Muscle layer of duodenum (tissue), 2 donors: Measurements from ENCODE around the gene ARFGEF2.

Experiments used
- H3K27ac ChIP-seq: one replicate; pipeline ENCODE4 v1.7.0; 2013; ENCODE audit warnings: mild to moderate bottlenecking, low read length
- H3K27me3 ChIP-seq: one replicate; pipeline ENCODE4 v1.7.0; 2013; ENCODE audit warnings: low read depth, mild to moderate bottlenecking, control low read depth, low read length
- H3K36me3 ChIP-seq, 2 donors: one replicate each; pipeline ENCODE4 v1.7.0; 2013; ENCODE audit warnings: low read length in 2 of 2, control low read depth in 1 of 2, mild to moderate bottlenecking in 1 of 2; ENCODE audit not compliant: insufficient read depth in 2 of 2, control insufficient read depth in 1 of 2
- H3K4me1 ChIP-seq, 2 donors: one replicate each; pipeline ENCODE4 v1.7.0; 2013; ENCODE audit warnings: low read length in 2 of 2, mild to moderate bottlenecking in 2 of 2, control low read depth in 1 of 2, moderate library complexity in 1 of 2; ENCODE audit not compliant: insufficient read depth in 2 of 2, control insufficient read depth in 1 of 2
- H3K4me3 ChIP-seq, 2 donors: one replicate each; pipeline ENCODE4 v1.7.0; 2013; ENCODE audit warnings: low read length in 2 of 2, low read depth in 1 of 2, mild to moderate bottlenecking in 1 of 2
- H3K9me3 ChIP-seq, 2 donors: one replicate each; pipeline ENCODE4 v1.7.0; 2013; ENCODE audit warnings: low read length in 2 of 2, control low read depth in 1 of 2, mild to moderate bottlenecking in 1 of 2; ENCODE audit not compliant: control insufficient read depth in 1 of 2
- donor health status: healthy.

ARFGEF2 gene

DNA sequence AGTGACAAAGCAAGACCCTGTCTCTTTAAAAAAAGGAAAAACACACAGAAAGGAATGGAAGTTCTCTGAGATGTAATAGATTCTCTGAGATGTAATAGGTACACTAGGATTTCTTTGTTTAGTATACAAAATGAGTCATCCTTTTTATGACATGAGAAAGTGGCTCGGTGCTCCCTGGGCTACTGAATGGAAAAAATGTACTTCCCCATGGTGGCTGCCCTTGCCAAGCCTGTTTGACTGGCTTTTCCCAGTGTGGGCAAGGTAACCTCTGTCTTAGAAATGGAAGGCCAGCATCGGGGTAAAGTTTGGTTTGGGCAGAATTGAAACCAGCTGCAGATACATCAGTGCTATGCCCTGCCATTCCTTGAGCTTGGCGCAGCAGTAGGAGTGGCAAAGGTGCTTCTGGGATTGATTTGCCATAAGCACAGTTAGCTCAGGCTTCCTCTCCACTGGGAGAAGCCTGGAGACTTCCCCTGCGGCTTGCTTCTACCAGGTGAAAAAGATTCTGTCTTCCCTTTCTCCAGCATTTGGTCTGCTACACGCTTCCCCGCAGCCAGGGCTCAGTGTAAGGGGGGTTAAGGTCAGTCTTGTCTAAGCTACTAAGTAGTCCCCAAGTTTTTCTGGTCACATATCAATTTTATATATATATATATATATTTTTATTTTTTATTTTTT is 24.5 kb downstream of the ARFGEF2 start:
- Histone ChIP-seq H3K36me3 (peaks cover 45 to 57% of the 10 kb centered on the region in 2 donors), H3K4me3 (no peak overlapping the region), H3K27me3 (no peaks in the 10 kb centered on the region), H3K4me1 (no peaks in the 10 kb centered on the region), H3K27ac (no peak overlapping the region), H3K9me3 (no peaks in the 10 kb centered on the region)

DNA sequence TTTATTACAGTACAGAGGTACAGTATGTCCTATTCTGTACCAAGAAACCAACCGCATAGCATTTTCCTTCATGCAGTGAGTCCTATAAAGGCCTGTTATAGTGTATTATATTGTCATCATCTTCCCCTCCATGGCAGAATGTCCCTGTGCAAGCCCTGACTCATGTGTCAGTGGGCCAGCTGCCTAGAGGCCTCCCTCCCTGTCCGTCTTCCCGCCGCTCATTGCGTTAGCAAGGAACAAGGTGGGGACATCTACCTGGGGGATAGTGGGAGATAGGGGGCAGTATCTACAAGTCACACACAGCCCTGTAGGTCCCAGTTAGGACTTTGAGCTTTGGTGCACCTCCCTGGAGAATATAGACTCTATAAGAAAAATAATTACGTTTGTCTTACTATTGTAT is 27.1 kb downstream of the ARFGEF2 start:
- H3K4me3 ChIP-seq: no peak overlapping the region
- H3K27me3 ChIP-seq: no peaks in the 10 kb centered on the region
- no peaks in the 10 kb centered on the region for H3K4me1 ChIP-seq
- no peak overlapping the region for H3K27ac ChIP-seq
- H3K36me3 ChIP-seq: peaks cover 49 to 63% of the 10 kb centered on the region in 2 donors
- no peaks in the 10 kb centered on the region for H3K9me3 ChIP-seq

DNA sequence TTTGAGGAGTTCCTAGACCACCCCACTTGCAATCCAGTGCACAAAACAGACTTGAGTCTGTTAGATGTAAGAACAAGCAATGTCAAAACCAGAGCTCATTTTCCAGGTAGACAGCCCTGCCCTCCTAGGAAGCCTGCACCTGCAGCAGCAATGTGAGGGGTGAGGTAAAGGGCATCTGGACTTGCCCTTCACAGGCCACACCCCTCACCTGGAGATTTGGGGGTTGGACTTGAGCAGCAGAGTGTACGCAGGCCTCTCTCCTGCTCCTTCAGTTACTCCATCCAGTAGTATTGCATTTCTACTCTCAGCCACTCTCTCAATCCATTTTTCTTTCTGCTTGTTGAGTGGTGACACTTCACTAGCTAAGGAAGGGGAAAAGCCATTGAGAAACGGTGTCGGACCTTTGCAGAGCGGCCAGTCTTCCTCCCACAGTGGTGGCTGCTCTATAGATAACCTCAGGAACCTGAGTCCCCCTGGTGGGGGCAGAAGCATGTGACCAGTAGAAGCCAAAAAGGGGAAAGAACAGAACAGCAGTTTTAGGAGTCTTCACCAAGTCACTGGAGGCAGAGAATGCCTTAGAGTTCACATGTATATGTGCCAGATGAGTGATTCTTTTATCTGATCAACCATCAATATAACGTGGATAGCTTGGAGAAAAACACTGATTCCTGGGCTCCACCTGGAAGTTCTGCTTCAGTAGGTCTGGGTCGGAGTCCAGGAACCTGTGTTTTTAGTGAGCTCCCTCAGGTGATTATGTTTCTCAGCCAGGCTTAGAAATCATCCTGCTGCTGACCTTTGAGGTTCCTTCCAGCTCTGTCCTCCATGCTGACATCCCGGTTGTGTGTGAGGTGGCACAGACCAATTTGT is 28.0 kb downstream of the ARFGEF2 start:
- Histone ChIP-seq H3K9me3 (no peaks in the 10 kb centered on the region), H3K27ac (no peak overlapping the region), H3K27me3 (no peaks in the 10 kb centered on the region), H3K4me1 (no peaks in the 10 kb centered on the region), H3K4me3 (no peak overlapping the region), H3K36me3 (peaks cover 51 to 64% of the 10 kb centered on the region in 2 donors)

DNA sequence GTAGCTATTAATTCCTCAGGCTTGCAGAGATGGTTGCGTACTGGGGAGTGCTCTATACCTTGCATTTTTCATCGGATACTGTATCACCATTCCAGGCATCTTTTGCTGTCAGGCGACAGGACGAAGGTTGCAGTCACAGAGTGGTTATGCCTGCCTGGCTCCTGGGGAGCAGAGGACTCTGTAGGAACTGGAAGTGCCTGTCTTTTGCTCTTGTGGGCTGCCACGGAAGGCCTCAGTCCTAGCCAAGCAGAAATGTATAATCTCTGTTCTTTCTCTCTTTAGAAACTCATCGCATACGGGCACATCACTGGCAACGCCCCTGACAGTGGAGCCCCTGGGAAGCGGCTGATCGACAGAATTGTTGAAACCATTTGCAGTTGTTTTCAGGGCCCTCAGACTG is 29.5 kb downstream of the ARFGEF2 start:
- peaks cover 58 to 69% of the 10 kb centered on the region in 2 donors for H3K36me3 ChIP-seq
- no peaks in the 10 kb centered on the region for H3K9me3 ChIP-seq
- H3K27me3 ChIP-seq: no peaks in the 10 kb centered on the region
- no peak overlapping the region for H3K4me3 ChIP-seq
- H3K27ac ChIP-seq: no peak overlapping the region
- H3K4me1 ChIP-seq: no peaks in the 10 kb centered on the region

GRCh38 chr20:48951646-48952045 is 30.1 kb downstream of the ARFGEF2 start:
- no peak overlapping the region for H3K27ac ChIP-seq
- peaks cover 64 to 75% of the 10 kb centered on the region in 2 donors for H3K36me3 ChIP-seq
- H3K9me3 ChIP-seq: no peaks in the 10 kb centered on the region
- H3K27me3 ChIP-seq: no peaks in the 10 kb centered on the region
- H3K4me1 ChIP-seq: no peaks in the 10 kb centered on the region
- H3K4me3 ChIP-seq: no peak overlapping the region

DNA sequence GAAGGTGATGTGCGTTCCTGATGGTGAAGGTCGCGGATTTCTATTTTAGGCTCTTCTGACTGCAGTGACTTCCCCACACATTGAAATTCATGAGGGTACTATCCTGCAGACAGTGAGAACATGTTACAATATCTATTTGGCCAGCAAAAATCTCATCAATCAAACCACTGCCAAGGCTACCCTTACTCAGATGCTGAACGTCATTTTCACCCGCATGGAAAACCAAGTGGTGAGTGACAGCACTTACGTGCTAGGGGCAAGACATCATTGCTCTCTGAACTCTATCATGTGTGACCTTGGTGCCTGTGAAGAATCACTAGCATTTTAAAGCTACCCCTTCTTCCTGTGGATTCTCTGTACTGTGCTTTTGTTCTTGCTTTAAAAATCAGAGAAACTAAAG is 31.1 kb downstream of the ARFGEF2 start:
- Histone ChIP-seq H3K4me1 (no peaks in the 10 kb centered on the region), H3K9me3 (no peaks in the 10 kb centered on the region), H3K36me3 (peaks cover 72 to 85% of the 10 kb centered on the region in 2 donors)

DNA sequence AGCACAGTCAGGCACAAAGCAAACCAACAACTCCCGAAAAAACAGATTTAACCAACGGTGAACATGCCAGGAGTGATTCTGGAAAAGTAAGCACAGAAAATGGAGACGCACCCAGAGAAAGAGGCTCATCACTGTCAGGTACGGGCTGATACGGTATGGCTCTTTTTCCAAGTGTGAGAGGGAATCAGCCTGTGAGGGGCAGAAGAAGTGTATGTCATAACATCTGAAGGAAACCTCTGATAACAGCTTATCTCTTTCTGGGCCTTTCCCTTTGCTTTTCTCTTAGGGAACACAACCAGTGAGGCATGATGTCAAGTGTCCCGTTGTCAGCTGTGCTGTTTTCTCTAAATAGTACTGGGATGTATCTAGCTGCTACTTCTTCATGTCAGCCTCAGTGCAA is 32.1 kb downstream of the ARFGEF2 start:
- no peaks in the 10 kb centered on the region for H3K27me3 ChIP-seq
- H3K36me3 ChIP-seq: peaks cover 66 to 82% of the 10 kb centered on the region in 2 donors
- H3K4me3 ChIP-seq: no peak overlapping the region
- no peaks in the 10 kb centered on the region for H3K9me3 ChIP-seq
- H3K4me1 ChIP-seq: no peaks in the 10 kb centered on the region
- H3K27ac ChIP-seq: no peak overlapping the region

More for the DNA sequence above, 31.1 kb downstream of the ARFGEF2 start:
- Histone ChIP-seq H3K4me3 (no peak overlapping the region), H3K27me3 (no peaks in the 10 kb centered on the region), H3K27ac (no peak overlapping the region)

DNA sequence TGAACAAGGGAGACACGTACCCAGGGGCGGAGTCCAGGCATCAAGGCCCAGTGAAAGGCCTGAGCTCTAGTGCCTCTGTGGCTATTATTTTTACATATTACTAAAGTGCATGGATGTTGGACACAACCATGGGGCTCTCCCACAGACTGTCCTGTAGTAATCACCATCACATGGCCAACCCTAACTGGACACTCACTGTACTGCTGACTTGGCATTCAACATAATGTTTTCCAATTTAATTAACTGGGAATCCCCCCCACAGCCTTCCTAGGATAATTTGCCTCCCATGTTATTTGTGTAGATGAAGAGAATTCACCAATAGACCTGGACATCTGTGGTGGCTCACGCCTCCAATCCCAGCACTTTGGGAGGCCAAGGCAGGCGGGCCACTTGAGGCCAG is 34.5 kb downstream of the ARFGEF2 start:
- Histone ChIP-seq H3K4me1 (no peaks in the 10 kb centered on the region), H3K27me3 (no peaks in the 10 kb centered on the region), H3K36me3 (peaks cover 54 to 71% of the 10 kb centered on the region in 2 donors), H3K4me3 (no peak overlapping the region), H3K27ac (no peak overlapping the region), H3K9me3 (no peaks in the 10 kb centered on the region)

GRCh38 chr20:48957053-48957481 is 35.6 kb downstream of the ARFGEF2 start:
- Histone ChIP-seq H3K27me3 (no peaks in the 10 kb centered on the region), H3K4me3 (no peak overlapping the region), H3K36me3 (peaks cover 47 to 60% of the 10 kb centered on the region in 2 donors), H3K9me3 (no peaks in the 10 kb centered on the region), H3K4me1 (no peaks in the 10 kb centered on the region), H3K27ac (peak overlapping the region; percentile 7)

- H3K27me3 ChIP-seq: no peaks in the 10 kb centered on the region
- no peak overlapping the region for H3K4me3 ChIP-seq
- no peak overlapping the region for H3K27ac ChIP-seq
- H3K9me3 ChIP-seq: no peaks in the 10 kb centered on the region
- H3K4me1 ChIP-seq: no peaks in the 10 kb centered on the region
- peaks cover 45 to 56% of the 10 kb centered on the region in 2 donors for H3K36me3 ChIP-seq
These were observed 36.0 kb downstream of the ARFGEF2 start for GRCh38 chr20:48957533-48957932.

- H3K4me1 ChIP-seq: no peaks in the 10 kb centered on the region
- H3K9me3 ChIP-seq: no peaks in the 10 kb centered on the region
- no peak overlapping the region for H3K4me3 ChIP-seq
- no peaks in the 10 kb centered on the region for H3K27me3 ChIP-seq
- H3K36me3 ChIP-seq: peaks cover 41 to 45% of the 10 kb centered on the region in 2 donors
- no peak overlapping the region for H3K27ac ChIP-seq
These were observed 37.2 kb downstream of the ARFGEF2 start for GRCh38 chr20:48958743-48959142.
